AG04449 (cell line): ENCODE results near the gene ABCB11.
"Not testable (repeated sequence)": the region's sequence is repeated elsewhere in the genome, so short reads cannot be mapped to it uniquely, and the experiment has no call there.

Experiments used
- CTCF ChIA-PET: fragments of 350-600 bp; formaldehyde crosslinking; extraction: SDS; loops from one replicate; lab custom pipeline; 2021; ENCODE audit warnings: antibody characterized with exemption; lab: Yijun Ruan, JAX
- POLR2A ChIA-PET: fragments of 400-600, 350-600 bp; formaldehyde crosslinking; extraction: SDS; loops from one replicate; lab custom pipeline; 2020; ENCODE audit warnings: antibody characterized with exemption, inconsistent platforms; lab: Yijun Ruan, JAX
- DNase-seq: peaks from one replicate; pipeline ENCODE4 v3.0.0-alpha.2; 2010; ENCODE audit warnings: low read depth, low spot score
- H3K4me3 ChIP-seq: 2 replicates; pipeline ENCODE4 v1.5.1; 2011; ENCODE audit warnings: low read depth, mild to moderate bottlenecking, control low read depth, low read length
- CTCF ChIP-seq: IDR thresholded peaks from one replicate; pipeline ENCODE4 v1.5.1; 2011; ENCODE audit warnings: mild to moderate bottlenecking, moderate library complexity, low read length, control low read depth, inconsistent platforms; ENCODE audit not compliant: insufficient read depth; ENCODE audit errors: missing control alignments

The ABCB11 gene

GRCh38 chr2:168892327-168892726, 138.8 kb downstream of the ABCB11 start:
- no peak overlapping the region for H3K4me3 ChIP-seq
- CTCF ChIA-PET = no interaction called here
- no peak for DNase-seq
- TF ChIP-seq CTCF = no peak
- POLR2A ChIA-PET = no interaction called here

- DNase-seq = peak; percentile 31
- TF ChIP-seq CTCF = no peak
- POLR2A ChIA-PET = no interaction called here
- H3K4me3 ChIP-seq = peak within 1 kb of the TSS; percentile 85
- CTCF ChIA-PET = no interaction called here
These were observed 140.9 kb downstream of the ABCB11 start, which contains the start of gene SPC25 for GRCh38 chr2:168890006-168890782. Gene SPC25 (minus strand): TSS chr2:168890430. CDS start chr2:168889519, 911 bp downstream.

GRCh38 chr2:168889635-168890005, 141.5 kb downstream of the ABCB11 start:
- peak overlapping the region; percentile 85 for H3K4me3 ChIP-seq
- ChIA-PET POLR2A (no interaction called here), CTCF (no interaction called here)
- DNase-seq = no peak
- TF ChIP-seq CTCF = no peak

- no peak for TF ChIP-seq CTCF
- ChIA-PET POLR2A (no interaction called here), CTCF (no interaction called here)
- no peak overlapping the region for H3K4me3 ChIP-seq
- no peak for DNase-seq
These were observed 146.1 kb downstream of the ABCB11 start for GRCh38 chr2:168884975-168885374.

DNA sequence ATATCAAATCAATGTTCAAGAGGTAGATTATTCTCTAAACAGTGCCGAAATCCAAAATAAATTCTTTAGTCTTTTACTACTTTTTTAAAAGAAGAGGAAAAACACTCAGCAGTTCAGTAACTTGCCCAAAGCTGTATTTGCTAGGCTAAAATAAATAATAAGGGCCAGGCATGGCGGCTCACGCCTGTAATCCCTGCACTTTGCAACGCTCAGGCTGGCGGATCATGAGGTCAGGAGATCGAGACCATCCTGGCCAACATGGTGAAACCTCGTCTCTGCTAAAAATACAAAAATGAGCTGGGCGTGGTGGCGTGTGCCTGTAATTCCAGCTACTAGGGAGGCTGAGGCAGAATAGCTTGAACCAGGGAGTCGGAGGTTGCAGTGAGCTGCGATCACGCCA, 149.0 kb downstream of the ABCB11 start:
- POLR2A ChIA-PET, DNase-seq, CTCF ChIA-PET, H3K4me3 ChIP-seq: not testable (repeated sequence)

GRCh38 chr2:168874368-168875054, 156.6 kb downstream of the ABCB11 start:
- TF ChIP-seq CTCF = no peak
- H3K4me3 ChIP-seq = no peak overlapping the region
- POLR2A ChIA-PET = no interaction called here
- no peak for DNase-seq
- CTCF ChIA-PET = no interaction called here

DNA sequence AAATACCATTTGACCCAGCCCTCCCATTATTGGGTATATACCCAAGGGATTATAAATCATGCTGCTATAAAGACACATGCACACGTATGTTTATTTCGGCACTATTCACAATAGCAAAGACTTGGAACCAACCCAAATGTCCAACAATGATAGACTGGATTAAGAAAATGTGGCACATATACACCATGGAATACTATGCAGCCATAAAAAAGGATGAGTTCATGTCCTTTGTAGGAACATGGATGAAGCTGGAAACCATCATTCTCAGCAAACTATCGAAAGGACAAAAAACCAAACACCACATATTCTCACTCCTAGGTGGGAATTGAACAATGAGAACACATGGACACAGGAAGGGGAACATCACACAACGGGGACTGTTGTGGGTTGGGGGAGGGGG, 160.3 kb downstream of the ABCB11 start:
- H3K4me3 ChIP-seq, POLR2A ChIA-PET, CTCF ChIA-PET, DNase-seq: not testable (repeated sequence)
